HG03095 (cell line): ENCODE data around the gene C3orf20.
A peak's percentile ranks its signal among the peaks of the same experiment; 100 is the strongest.

Experiments used
- ATAC-seq: cut with Tn5 transposase; IDR thresholded peaks from one replicate; pipeline ENCODE4 v1.9.1; 2021; ENCODE audit warnings: moderate library complexity; ENCODE audit not compliant: unreplicated experiment

The C3orf20 gene

DNA sequence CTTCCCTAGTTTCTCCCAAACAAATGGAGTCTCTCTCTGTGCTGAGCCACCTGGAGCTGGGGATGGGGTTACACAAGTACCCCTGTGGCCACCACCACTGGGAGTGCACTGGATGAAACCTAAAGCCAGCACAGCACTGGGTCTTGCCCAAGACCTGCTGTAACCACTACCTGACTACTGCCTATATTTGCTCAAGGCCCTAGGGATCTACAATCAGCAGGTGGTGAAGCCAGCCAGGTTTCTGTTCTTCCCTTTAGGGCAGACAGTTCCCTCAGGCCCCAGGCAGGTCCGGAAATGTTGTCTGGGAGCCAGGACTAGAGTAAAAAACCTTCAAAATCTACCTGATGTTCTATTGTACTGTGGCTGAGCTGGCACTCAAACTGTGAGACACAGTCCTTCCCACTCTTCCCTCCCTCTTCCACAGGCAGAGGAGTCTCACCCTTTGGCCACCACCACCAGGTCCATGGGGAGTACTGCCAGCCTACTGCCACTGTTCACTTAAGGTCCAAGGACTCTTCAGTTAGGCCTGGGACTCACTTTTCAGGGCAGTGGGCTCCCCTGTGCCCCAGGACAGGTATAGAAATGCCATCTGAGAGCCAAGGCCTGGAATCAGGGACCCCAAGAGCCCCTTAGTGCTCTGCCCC, 23.8 kb downstream of the C3orf20 start:
- ATAC-seq: no peak

DNA sequence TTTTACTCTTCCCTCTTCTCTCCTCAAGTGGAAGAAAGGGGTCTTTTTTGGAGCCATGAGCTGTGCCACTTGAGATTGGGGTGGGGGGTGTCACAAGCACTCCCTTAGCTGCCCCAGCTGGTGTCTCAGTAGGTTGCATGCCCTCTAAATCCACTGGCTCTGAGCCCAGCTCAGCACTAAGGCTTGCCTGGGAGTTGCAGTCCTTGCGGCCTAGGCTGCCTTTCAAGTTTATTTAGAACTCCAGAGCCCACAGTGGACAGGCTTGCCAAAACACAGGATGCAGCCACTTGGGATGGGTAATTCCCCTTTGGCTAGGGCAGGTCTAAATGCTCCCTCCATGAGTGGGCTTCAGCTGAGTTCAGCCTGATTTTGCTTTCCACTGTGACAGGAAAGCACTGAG, 24.7 kb downstream of the C3orf20 start:
- ATAC-seq: no peak

- no peak for ATAC-seq
These were observed 25.9 kb downstream of the C3orf20 start for GRCh38 chr3:14700891-14701290.

DNA sequence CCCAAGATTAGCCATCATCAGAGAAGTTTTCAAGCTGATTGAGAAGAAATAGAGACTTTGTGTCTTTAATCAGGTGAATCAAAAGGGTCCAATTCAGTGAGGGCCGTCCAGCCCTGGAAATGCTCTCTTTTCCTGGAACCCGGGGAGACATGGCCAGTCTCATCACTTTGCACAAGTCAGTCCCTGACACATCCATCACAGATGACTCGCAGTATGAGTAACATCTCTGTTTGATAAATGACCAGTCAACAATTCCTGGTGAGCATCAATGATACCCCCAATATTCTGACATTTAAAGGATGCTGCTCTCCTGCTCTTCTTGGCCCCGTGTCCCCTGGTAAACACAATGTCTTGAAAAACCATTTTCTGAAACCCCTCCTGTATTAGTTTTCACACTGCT, 26.7 kb downstream of the C3orf20 start:
- no peak for ATAC-seq

DNA sequence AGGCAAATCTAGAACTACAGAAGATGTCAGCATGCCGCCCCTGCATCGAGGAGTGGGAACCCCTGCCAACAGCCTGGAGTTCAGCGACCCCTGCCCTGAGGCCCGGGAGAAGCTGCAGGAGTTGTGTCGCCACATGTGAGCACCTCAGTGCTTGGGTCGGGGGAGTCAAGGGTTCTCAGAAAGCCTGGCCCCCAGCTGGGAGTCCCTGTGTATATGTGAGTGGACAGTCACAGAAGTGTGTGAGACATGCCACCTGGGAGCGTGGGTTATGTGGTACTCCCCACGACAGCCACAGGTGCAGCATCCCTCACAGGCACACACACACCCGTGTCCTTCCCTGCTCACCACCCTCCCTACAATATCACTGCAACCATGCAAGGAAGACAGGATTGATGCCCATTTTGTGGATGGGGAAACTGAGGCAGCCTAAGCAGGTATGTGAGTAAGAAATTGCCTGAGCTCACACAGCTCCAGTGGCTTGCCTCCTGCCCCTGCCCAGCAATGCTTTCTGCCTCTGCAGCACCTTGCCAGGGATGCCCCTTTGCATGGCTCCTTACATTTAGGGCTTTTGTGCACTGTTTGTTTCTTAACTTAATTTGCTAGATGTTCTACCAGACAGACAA, 28.3 kb downstream of the C3orf20 start:
- no peak for ATAC-seq

DNA sequence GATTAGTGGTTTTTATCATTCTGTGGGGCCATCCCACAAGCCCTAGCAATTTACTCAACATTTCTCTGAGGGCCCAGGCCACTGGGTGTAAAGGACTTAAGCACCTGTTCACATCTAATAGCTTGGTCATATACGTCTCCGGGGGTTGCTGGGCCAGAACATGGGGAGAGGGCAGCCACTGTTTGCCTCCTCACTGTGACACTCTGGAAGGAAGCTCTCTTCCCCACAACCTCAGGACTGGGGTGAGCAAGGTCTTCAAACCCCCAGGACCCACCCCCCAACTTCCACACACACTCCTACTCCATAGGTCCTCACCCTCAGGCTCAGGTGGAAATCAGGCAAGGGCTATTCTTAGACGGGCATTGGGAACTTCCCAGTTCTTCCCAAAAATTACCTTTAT, 28.9 kb downstream of the C3orf20 start:
- ATAC-seq: no peak

DNA sequence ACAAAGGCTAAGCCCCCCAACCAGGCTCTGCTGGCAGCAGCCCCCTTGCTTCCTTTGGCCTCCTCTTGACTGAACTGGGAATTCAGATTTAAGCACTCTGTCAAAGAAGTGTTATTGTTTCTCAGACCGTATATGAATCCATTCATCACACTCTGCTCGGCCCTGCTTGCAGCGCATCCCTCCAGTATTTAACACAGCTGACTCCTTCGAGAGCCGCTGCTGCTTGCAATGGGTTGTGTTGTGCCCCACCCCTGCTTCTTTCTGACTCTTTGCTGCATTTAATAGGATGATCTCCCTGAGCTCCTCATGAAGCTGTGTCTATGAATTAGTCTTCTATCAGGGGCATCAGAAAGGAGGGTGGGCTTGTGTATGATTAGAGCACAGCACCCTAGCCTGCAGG, 31.2 kb downstream of the C3orf20 start:
- no peak for ATAC-seq

DNA sequence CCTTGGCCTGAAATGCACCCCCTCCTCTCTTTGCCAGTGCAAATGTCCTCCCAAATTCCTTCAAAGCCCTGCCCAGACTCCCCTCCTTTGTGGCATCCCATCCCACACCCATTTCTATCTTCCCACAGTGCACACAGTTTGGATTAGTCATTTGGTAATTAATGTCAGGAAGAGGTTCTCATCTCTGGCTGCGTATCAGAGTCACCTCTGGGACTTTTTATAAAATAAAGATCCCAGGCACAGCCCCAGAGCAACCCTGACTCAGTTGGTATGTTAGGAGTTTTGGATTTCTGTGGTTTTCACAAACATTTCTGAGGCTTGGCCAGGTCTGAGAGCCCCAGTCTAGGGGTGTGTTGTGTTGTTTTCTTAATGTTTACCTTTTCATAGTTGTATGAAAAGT, 41.6 kb downstream of the C3orf20 start:
- no peak for ATAC-seq

DNA sequence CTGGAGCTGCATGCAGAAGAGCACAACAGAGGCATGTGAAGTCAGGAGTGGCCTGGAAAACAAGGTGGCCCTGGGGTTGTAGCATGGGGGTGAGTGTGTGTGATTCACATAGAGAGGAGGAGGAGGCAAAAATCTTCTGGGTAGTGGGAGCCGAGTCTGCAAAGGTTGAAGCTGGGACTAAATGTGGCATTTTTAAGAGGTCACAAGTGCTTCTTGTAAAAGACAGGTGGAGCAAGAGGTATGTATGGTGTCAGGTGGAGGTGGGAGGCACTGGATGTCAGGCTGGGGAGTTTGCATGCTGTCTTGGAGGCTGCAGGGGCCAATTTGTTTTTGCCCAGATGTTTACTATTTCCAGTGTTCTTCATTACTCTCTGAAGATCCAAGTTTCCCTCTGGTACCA, 42.4 kb downstream of the C3orf20 start:
- no peak for ATAC-seq

DNA sequence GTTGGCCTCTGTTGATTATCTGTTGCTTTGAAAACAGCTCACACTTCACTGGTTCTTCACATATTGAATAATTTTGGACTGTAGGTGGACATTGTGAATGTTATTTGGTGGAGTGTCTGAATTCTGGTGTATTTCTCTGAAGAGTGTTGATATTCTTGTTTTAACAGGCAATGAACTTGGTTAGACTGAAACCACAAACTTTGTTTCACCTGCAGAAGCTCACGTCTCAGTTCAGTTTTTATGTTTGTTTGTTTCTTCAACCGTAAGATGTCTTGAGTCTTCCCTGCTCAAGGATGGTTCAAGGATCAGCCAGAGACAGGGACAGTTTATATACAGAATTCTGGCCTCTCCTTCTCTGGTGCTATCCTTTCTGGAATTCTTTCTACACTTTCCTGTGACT, 43.6 kb downstream of the C3orf20 start:
- peak; percentile 57 for ATAC-seq

DNA sequence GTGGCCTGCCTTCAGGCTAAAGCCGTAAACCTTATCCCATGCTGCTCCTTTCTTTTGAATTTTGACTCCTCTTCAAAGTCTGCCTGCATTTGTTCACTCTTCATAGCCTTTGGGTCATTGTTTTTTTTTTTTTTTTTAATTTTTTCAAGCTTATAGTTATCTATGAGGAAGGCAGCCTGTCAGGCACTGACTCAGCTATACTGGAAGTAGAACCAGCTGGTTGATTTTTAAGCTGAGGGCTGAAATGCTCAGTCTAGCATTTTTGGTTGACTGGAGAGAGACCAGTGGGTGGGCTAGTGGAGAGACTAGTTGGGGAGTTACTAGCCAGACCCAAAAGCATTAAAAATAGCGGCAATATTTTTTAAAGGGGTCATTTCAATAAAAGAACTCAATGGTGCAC, 44.1 kb downstream of the C3orf20 start:
- ATAC-seq: no peak

DNA sequence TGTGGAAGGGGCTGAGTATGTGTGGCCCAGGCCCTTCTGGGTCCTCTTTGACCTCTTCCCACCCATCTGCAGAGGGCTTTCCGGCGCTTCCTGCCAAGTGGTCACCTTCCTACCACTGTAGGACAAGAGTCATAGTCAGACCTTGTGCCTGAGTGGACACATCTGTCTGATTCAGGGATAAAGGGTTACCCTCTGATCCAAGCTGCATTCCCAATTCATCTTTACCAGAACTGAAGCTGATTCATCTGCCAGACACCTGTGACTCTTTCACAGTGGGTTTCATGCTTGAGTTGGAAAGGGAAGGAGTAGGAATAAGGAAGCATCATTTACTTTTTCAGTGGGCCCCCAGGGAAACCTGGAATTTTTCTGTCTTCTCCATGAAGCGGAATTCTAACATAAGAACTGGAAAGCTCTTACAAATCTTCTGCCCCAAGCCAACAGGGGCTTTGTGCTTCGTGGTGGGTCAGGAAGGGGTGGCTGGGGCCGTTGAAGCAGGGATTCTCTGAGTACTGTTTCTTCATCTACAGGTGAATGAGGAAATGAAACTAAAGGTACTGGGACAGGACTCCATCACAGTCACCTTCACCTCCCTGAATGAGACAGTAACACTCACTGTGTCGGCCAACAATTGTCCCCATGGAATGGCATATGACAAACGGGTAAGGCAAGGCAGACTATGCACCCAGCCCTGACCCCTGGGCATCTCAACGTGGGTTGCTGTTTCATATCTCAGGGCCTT, 46.4 kb downstream of the C3orf20 start:
- ATAC-seq: no peak

GRCh38 chr3:14725013-14725412, 50.1 kb downstream of the C3orf20 start:
- no peak for ATAC-seq

GRCh38 chr3:14725564-14726440, 50.9 kb downstream of the C3orf20 start:
- ATAC-seq: no peak

GRCh38 chr3:14726441-14726780, 51.5 kb downstream of the C3orf20 start:
- ATAC-seq: no peak

- no peak for ATAC-seq
These were observed 53.2 kb downstream of the C3orf20 start for GRCh38 chr3:14728113-14728512.

GRCh38 chr3:14730703-14731382, 55.9 kb downstream of the C3orf20 start:
- no peak for ATAC-seq

DNA sequence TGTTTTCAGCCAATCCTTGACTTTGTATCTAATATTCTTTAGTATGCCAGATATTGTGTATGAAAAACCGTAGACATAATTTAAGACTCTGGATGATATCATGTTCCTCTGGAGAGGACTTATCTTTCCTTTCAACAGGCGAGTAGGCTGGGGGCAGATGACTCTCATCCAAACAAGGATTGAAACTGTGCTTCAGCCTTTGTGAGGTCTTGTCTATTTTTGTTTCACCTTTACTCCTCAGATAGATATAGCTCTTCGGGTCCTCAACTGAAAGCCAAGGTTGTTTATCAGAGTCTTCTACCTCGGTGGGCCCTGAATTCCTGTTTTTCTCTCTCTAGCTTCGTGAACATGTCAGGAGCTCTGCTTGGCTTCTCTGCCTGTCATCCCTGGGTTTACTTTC, 66.0 kb downstream of the C3orf20 start:
- no peak for ATAC-seq

DNA sequence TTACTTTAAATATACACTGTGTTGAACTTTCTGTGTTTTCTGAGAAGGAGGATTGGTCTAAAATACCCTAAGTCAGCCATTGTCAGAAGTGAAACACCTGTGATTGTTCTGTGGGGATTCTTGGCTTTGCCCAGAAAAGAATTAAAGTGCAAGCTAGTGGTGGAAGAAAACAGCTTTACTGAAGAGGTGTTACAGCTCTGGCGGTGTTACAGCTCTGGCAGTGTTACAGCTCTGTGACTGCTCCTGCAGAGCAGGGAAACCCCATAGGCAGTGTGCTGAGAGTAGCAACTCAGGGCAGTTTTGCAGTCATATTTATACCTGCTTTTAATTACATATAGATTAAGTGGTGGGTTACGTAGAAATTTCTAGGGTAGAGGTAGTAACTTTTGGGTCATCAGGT, 66.6 kb downstream of the C3orf20 start:
- no peak for ATAC-seq

DNA sequence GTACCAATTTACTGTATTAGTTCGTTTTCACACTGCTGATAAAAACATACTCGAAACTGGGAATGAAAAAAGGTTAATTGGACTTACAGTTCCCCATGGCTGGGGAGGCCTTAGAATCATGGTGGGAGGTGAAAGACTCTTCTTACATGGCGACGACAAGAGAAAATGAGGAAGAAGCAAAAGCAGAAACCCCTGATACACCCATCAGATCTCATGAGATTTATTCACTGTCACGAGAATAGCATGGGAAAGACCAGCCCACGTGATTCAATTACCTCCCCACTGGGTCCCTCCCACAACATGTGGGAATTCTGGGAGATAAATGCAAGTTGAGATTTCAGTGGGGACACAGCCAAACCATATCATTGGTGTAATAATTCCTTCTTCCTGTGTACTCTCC, 69.6 kb downstream of the C3orf20 start:
- no peak for ATAC-seq

- no peak for ATAC-seq
These were observed 75.7 kb downstream of the C3orf20 start for GRCh38 chr3:14750650-14751049.
